Measurements from ENCODE around the gene RORC.

RORC gene

DNA sequence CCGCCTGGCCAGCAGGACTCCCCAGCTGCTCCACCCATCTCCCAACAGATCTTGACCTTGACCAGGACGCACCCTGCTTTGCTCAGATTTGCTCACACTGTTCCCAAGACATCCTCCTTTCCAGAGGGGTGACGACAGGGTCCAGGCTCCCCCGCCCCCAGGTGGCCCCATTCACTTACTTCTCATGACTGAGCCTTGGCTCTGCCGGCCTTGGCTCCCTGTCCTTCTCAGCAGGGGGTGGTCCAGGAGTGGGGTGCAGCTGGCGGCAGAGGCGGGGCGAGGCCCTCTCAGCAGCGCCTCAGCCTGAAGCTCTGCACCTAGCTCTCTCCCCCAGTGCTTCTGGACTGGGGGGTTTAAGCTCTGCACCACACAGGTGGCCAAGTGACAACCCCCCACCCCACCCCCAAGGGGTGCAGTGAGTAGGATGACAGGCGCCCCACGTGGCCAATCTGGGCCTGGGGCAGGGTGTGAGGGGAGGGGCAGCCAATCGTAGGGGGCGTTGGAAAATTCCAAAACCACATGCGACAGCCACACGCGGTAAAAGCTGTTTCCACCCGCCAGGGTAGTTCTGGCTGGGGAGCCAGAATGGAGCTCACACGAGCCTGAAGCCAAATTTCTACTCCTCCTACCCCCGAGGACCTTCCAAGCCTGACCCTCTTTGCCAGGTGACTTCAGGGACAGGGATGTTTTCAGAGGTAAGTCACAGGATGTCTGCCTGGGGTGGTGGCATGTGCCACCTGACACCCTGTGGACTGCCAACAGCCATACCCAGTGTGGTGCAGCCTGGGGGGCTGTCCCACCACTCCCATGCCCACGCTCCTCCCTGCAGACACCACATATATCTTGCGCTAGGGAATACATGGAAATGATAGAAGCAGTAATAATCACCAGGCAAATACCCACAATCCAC lies 5.6 kb downstream of the RORC start:
- DNase-seq (ENCODE audit: low spot score) = no peak

DNA sequence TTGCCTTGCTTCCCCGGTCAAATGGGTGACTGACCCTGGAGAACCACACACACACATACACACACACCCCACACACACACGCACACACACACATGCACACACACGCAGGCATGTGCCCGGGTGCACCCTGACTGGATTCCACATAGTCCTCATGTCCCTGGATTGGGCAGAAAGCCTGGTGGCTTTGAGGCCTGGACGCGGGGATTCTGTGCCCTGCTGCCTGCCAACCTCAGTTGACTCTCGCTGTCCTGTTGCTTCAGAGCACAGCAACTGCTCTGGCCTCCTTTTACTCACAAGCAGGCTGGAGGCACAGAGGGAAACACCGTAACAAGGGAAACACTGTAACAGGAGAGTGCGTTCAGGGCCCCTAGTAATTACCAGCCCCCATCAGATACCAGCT lies 6.4 kb downstream of the RORC start:
- no peak for DNase-seq (ENCODE audit: low spot score)

- no peak for DNase-seq (ENCODE audit: low spot score)
These were observed 8.4 kb downstream of the RORC start for GRCh38 chr1:151823175-151823574.

DNA sequence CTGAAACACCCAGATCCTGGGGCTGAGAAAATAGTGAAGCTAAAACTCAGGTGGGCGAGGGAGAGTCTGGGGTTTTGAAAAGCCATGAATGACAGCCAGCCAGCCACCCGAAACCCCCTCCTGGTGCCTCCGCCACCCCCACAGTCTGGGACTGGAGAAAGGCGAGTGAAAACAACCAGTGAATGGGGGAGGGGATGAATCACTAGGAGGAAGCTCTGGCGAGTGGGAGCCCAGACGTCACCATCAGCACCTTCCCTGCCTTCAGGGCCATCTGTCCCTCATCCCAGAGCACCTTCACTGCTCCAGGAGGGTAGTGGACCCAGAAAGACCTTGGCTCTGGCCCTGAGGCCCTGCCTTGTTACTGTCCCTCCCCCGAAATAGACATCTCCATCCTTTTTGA lies 9.2 kb downstream of the RORC start:
- DNase-seq (ENCODE audit: low spot score) = no peak

- no peak for DNase-seq (ENCODE audit: low spot score)
These were observed 10.7 kb downstream of the RORC start for GRCh38 chr1:151820940-151821339.

GRCh38 chr1:151819976-151820623 lies 11.5 kb downstream of the RORC start:
- no peak for DNase-seq (ENCODE audit: low spot score)

DNA sequence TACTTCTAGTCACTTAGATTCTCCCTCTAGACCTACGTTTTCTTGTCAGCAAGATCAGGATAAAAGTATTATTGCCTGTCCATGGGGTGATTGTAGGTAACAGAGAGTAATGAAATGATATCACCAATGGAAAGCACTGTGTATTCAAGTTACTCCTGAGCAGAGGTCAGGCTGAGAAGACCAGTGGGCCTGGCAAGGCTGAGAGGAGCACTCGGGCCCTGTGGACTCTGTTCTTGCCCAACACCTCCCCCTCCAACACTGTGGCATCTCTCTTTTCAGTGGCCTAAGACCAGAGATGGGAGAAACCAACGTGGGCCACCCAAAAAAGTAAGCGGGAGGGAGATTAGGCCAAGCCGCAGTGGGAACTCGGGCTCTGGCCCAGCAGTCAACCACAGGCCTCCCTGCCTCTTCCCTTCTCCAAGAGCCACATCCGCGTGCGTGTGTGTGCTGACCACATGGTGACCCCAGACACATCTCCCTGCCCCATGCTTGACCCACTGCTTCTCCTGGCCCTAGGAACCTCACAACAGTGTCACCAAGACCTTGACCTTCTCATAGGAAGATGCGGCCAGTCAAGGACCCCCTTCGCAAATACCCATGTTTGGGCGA lies 12.3 kb downstream of the RORC start:
- no peak for DNase-seq (ENCODE audit: low spot score)

DNA sequence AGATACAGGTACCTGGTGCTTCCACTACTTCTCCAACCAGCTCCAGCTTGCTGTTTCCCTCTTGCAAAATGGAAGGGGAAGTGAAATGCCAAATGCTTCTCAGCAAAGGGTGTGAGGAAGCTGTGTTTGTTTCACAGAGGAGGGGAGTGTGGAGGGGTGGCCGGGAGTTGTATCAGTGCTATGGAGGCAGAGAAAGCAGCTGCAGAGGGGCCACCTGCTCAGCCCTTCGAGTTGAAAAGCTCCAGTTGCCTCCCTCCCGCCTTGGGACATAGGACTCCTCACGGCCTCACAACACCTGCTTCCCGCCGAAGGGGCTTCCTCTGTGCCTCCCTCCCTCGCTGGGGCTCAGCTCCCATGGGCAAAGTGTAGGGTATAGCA lies 14.3 kb downstream of the RORC start:
- DNase-seq (ENCODE audit: low spot score) = no peak

DNA sequence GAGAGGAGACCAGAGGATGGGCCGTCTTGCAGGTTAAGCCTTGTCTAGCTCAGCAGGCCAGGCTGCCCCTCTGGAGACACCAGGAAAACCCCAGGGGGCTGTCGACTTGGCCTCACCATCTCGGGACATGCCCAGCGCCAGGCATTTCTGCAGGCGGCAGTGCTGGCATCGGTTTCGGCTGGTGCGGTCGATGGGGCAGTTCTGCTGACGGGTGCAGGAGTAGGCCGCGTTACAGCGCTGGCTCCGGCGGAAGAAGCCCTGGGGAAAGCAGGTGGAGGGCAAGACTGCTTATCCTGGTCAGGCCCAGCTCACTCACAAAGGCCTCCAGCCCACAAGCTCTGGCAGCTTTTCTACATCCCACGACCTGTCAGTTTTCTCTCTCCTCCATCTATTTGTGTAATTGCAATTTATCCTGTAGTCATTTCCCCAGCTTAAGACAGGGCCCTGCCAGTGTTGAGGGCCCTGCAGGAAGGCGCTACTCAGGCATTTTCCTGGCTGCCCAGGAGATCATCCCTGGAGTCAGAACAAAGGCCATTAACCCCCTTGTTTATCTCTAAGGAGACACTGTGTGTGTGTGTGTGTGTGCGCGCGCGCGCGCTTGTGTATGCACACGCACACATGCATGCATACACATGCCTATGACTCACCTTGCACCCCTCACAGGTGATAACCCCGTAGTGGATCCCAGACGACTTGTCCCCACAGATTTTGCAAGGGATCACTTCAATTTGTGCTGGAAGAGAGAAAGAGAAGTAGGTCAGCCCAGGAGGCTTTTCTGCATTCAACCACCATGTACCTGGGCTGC lies 14.9 kb downstream of the RORC start:
- DNase-seq (ENCODE audit: low spot score) = no peak

GRCh38 chr1:151815716-151816327 lies 15.8 kb downstream of the RORC start:
- no peak for DNase-seq (ENCODE audit: low spot score)

- no peak for DNase-seq (ENCODE audit: low spot score)
These were observed 16.5 kb downstream of the RORC start for GRCh38 chr1:151814971-151815545.

GRCh38 chr1:151814426-151814825 lies 17.2 kb downstream of the RORC start:
- DNase-seq (ENCODE audit: low spot score) = no peak

DNA sequence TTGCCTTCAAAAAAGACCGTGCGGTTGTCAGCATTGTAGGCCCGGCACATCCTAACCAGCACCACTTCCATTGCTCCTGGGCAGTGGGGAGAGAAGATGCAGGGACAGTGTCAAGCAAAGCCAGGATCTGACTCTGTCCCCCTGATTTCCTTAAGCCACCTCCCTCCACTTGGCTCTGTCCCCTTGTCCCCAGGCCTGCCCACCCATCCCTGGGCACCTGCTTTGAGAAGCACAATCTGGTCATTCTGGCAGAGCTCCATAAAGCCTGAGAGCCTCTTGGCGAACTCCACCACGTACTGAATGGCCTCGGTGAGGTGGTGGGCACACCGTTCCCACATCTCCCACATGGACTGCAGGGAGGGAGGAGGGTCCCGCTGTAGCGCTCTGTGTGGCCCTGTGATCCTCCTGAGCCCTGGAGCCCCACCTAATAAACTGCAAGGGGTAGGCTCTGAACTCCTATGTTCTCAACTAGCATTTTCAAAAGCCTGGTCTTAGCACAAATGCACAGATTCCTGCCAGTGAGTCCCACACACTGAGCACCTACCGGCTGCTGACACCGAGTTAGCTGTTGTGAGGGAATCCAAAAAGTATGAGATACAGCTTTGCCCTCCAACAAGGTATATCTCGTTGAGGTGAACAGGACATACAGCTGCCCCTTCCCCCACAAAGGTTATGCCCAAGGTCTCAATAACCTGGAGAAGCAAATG lies 18.2 kb downstream of the RORC start:
- no peak for DNase-seq (ENCODE audit: low spot score)

DNA sequence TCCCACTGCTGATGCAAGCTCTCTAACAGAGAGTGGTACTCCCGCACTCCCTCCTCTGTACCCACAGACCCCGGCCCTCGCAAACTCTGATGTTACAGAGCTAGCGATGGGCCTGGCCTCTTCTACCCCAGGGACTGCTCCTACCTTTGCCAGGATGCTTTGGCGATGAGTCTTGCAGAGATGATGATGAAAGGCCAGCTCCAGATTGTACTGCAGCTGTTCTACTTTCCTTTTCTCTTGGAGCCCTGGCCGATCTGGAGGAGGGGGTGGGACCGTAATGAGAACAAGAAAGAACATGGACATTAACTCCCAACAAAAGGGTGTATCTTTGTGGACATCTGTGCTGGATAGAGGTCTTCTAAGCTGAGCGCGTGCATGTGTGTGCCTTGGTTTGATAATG lies 20.4 kb downstream of the RORC start:
- DNase-seq (ENCODE audit: low spot score) = no peak

DNA sequence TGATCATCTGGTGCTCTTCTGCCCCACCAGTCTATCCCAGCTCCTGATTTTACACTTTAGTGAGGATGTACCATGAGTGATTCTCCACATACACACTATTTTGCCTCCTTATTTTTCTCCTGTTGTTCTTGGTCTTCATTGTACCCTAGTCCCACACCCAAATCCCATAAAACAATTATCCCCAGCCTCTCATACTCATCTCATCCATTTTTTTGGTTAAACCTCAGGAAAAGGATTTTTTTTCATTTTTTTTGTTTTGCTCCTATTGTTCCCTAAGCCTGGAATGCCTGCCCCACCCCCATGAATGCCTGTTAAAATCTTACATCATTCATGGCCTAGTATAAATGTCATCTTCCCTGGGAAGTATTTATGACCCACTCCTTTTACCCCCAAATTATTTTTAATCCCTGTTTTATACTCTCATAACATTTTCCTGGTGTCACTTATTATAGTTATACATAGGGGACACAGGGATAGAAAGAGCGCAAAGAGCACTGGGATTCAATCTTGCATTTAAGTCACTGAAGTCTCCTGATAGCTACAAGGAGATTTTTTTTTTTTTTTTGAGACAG lies 21.5 kb downstream of the RORC start:
- no peak for DNase-seq (ENCODE audit: low spot score)

DNA sequence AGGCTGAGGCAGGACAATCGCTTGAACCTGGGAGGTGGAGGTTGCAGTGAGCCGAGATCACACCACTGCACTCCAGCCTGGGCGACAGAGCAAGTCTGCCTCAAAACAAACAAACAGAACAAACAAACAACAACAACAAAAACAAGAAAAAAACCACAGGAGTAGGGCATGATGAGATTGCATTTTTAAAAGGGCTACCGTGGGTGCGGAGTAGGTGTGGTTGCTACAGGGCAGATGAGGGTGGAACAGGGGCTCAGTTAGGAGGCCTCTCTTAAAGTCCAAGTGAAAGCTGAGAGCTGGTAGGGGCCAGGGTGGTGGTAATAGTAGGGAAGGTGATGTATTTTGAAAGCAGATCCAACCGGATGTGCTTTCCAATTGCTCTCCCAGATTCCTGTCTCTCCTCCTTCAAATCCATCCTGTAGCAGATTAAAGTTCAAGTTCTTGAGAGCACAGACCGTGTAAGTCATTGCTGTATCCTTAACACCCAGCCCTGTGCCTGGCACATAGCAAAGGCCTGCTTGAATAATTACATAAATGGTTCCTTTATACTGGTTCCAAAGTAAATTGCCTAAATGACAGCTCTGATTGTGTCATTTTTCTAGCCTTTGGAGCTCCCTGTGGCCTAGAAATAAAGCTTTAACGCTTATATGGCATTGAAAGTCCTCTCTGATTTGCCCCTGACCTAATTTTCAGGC lies 22.2 kb downstream of the RORC start:
- peak; percentile 33 for DNase-seq (ENCODE audit: low spot score)

DNA sequence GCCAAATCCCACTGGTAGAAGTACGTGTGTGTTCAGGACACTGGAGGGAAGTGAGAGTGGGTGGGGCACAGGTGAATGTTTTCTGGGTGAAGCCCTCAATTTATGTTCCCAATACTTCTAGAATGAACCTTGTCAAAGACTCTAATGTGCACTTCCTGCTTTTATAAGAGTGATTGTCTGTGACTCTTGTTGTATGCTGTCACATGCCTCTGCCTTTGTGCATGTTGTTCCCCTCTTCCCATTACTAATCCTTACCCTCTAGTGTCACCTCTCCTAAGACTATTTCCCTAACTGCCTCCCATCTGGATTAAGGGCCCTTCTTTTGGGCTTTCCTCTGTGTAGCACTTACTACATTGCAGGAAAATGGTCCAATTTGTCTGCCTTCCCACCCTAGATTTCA lies 23.8 kb downstream of the RORC start:
- no peak for DNase-seq (ENCODE audit: low spot score)

GRCh38 chr1:151807131-151807530 lies 24.5 kb downstream of the RORC start:
- DNase-seq (ENCODE audit: low spot score) = no peak

DNA sequence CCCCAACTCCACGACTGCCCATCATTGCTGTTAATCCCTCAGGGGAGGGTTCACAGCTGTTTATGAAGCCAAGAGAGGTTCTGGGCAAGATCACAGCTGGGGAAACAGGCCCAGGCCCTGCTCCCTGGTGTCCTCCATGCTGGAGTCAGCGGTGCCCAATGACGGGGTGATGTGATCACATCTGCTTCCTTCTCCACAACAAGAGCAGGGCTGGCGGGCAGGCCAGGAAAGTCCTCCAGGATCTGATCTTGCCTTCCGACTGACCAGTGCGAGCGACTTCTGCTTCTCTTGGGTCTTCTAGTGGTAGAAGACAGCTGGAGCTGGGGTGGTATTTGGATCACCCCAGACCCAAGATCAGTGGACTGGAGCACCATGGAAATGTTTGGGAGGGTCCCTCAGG lies 25.4 kb downstream of the RORC start:
- no peak for DNase-seq (ENCODE audit: low spot score)
